Ascending aorta (tissue), 2 donors: ENCODE measurements around the gene ZNF319. TPM values are rescaled to one million over a fixed set of nuclear protein-coding genes. Genes with fewer than 3 reads are reported as not detected.

Experiments
- DNase-seq, 2 donors: peaks; one replicate each; pipeline ENCODE4 v3.0.0-alpha.2; 2019; ENCODE audit warnings: low spot score in 2 of 2
- H3K27ac ChIP-seq, 2 donors: fragments of 200-600 bp; sonication (generic); one replicate each; pipeline ENCODE4 v1.5.1; 2016 to 2017; ENCODE audit warnings: mild to moderate bottlenecking in 1 of 2
- H3K27me3 ChIP-seq: fragments of 200-600 bp; sonication (generic); one replicate; pipeline ENCODE4 v1.5.1; 2017
- H3K36me3 ChIP-seq, 2 donors: fragments of 200-600 bp; sonication (generic); one replicate each; pipeline ENCODE4 v1.5.1; 2016
- H3K4me1 ChIP-seq, 2 donors: fragments of 200-600 bp; sonication (generic); one replicate each; pipeline ENCODE4 v1.5.1; 2016 to 2017; ENCODE audit warnings: mild to moderate bottlenecking in 1 of 2
- H3K4me3 ChIP-seq, 2 donors: fragments of 200-600 bp; sonication (generic); one replicate each; pipeline ENCODE4 v1.5.1; 2016 to 2017; ENCODE audit warnings: mild to moderate bottlenecking in 1 of 2
- H3K9me3 ChIP-seq, 2 donors: fragments of 200-600 bp; sonication (generic); one replicate each; pipeline ENCODE4 v1.5.1; 2016
- intact Hi-C: fragments of 100-400 bp; cut with DNase I; formaldehyde crosslinking; loops from one replicate; pipeline ENCODE4 v1.15.1; 2023
- total RNA-seq: library from RNA; depleted of rRNA; stranded (reverse); fragments of >200 nt; gene quantifications from one replicate; pipeline ENCODE4 v1.1.0, GENCODE V29; 2016
- TF ChIP-seq, protein P1 (sequence below), 3 experiments: fragments of 200-600 bp in 2 of 3; fragments of 450-650 bp in 1 of 3; sonication (generic) in 2 of 3; IDR thresholded peaks; one replicate each; pipeline ENCODE4 v1.5.1; 2016 to 2019; ENCODE audit warnings: antibody characterized with exemption in 3 of 3, mild to moderate bottlenecking in 1 of 3, moderate library complexity in 1 of 3

ZNF319 gene
- total RNA-seq, result 17.5 TPM

DNA sequence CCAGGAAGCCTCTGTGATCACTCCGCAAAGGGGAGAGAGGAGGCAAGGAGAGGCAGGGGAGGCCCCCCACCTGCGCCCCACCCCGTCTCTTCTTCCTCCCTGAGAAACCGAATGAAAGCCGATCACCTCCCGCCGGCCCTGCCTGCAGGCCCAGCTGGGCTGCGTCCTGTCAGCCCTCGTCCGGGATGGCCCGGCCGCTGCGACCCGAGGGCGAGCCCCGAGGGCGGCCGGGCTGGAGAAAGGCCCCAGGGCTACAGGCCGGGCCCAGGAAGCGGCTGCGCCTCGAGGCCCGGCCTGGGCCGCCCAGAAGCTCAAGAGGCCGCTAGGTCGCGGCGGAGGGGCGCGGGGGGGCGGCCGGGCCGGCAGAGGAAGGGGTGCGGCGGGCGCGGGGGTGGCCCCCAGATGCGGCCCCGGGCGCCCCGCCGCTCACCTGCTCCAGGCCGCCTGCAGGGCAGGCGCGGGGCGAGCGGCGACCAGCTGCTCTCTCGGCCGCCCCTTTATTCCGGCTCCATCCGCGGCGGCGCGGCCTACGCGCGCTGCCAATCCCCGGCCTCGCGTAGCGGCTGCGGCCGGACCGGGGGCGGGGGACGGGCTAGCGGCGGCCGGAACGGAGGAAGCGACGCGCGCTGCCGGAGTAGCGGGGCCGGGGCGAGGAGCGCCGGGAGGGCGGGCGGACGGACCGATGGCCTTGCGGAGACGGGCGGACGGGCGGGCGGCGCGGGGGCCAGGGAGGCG is at the start of gene ZNF319:
TSS of gene ZNF319 (minus strand) at position 702 of the 735 bp plus-strand sequence. CDS start 2,407 bp downstream, outside the sequence.
- H3K36me3 ChIP-seq, result peaks cover 23 to 30% of the 10 kb centered on the region in 2 donors
- no peaks in the 10 kb centered on the region for H3K27me3 ChIP-seq
- TF ChIP-seq, protein P1, sequence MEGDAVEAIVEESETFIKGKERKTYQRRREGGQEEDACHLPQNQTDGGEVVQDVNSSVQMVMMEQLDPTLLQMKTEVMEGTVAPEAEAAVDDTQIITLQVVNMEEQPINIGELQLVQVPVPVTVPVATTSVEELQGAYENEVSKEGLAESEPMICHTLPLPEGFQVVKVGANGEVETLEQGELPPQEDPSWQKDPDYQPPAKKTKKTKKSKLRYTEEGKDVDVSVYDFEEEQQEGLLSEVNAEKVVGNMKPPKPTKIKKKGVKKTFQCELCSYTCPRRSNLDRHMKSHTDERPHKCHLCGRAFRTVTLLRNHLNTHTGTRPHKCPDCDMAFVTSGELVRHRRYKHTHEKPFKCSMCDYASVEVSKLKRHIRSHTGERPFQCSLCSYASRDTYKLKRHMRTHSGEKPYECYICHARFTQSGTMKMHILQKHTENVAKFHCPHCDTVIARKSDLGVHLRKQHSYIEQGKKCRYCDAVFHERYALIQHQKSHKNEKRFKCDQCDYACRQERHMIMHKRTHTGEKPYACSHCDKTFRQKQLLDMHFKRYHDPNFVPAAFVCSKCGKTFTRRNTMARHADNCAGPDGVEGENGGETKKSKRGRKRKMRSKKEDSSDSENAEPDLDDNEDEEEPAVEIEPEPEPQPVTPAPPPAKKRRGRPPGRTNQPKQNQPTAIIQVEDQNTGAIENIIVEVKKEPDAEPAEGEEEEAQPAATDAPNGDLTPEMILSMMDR (IDR thresholded peaks at IDR 0.05), result no peak
- no peaks in the 10 kb centered on the region for H3K9me3 ChIP-seq
- peaks cover 12 to 19% of the 10 kb centered on the region in 2 donors for H3K4me1 ChIP-seq
- H3K27ac ChIP-seq, result peak within 1 kb of the TSS; percentile 85 to 95
- no peak for DNase-seq
- peak within 1 kb of the TSS; percentile 78 to 93 for H3K4me3 ChIP-seq
- intact Hi-C loops, result loop anchor here (1.0 to 10.0 kb wide), 9 partner anchors 101 to 515 kb away; partner anchors contain the start of genes CCDC102A, CFAP20, GINS3 and KATNB1

DNA sequence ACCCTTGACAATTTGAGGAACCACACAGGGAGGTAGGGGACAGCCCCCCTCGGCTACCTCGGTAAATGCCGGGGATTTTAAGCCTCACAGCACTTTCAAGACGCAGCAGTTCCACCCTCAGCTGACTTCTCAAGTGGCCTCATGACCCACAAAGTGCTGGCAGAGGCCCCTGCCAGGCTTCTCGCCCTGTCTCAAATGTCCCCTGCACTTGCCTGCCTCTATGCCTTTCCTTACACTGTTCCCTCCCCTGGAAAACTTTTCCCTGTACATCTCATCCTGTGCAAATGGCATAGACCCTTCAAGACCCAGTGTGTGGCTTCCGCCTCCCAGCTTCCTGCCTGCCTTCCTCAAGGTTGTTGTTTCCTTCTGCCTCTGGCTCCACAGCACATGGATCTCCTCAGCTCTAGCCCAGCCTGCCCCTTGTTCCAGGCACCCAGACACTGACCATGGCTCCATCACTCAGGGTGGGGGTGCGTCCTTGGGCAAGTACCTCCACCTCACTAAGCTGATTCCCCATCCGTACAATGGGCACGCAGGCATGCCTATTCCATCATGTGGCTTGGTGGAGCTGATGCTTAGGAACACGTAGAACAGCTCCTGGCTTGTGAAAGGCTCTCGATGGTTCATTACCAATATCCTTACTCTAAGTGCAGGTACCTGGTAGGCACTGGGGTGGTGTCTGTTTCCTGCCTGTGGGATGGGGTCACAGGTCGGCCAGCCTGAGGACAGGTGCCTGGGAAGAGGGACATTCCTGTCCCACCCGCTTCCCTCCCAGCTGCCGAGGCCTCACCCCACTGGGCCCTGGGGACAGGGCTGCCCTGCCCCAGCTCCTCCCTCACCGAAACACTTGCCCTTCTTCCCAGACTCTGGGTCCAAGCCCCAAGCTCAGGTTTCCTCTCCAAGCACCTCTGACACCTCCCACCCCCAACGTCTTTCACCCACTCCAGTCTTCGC is 49.0 kb upstream of the ZNF319 start:
- H3K9me3 ChIP-seq, result no peaks in the 10 kb centered on the region
- H3K4me3 ChIP-seq, result no peak overlapping the region
- TF ChIP-seq, protein P1 (IDR thresholded peaks at IDR 0.05), result no peak
- H3K27ac ChIP-seq, result no peak overlapping the region
- H3K27me3 ChIP-seq, result no peaks in the 10 kb centered on the region
- intact Hi-C loops, result no loop called here
- no peaks in the 10 kb centered on the region for H3K4me1 ChIP-seq
- no peak for DNase-seq
- no peaks in the 10 kb centered on the region for H3K36me3 ChIP-seq

- intact Hi-C loops, result no loop called here
- H3K27me3 ChIP-seq, result no peaks in the 10 kb centered on the region
Observed at GRCh38 chr16:58048494-58049231, 48.2 kb upstream of the ZNF319 start.

GRCh38 chr16:58047557-58048348 is 47.3 kb upstream of the ZNF319 start:
- Histone ChIP-seq H3K4me3 (no peak overlapping the region), H3K27ac (no peak overlapping the region), H3K36me3 (no peaks in the 10 kb centered on the region), H3K27me3 (no peaks in the 10 kb centered on the region), H3K9me3 (no peaks in the 10 kb centered on the region), H3K4me1 (no peaks in the 10 kb centered on the region)
- DNase-seq, result no peak
- intact Hi-C loops, result no loop called here
- TF ChIP-seq, protein P1 (IDR thresholded peaks at IDR 0.05), result no peak

More at GRCh38 chr16:58048494-58049231, 48.2 kb upstream of the ZNF319 start:
- H3K27ac ChIP-seq, result no peak overlapping the region
- H3K9me3 ChIP-seq, result no peaks in the 10 kb centered on the region
- no peaks in the 10 kb centered on the region for H3K4me1 ChIP-seq
- TF ChIP-seq, protein P1 (IDR thresholded peaks at IDR 0.05), result no peak
- no peak for DNase-seq
- no peak overlapping the region for H3K4me3 ChIP-seq
- H3K36me3 ChIP-seq, result no peaks in the 10 kb centered on the region
